K562 (cell line): ENCODE results near the gene ADIPOR1. TPM values are rescaled to one million over a fixed set of nuclear protein-coding genes. Genes with fewer than 3 reads are reported as not detected.

ENCODE experiments used
- CEBPB ChIP-seq: fragments of 450-650 bp; IDR thresholded peaks from 2 replicates; pipeline ENCODE4 v1.6.1; 2016; ENCODE audit warnings: missing genetic modification characterization, missing compliant biosample characterization
- CREM ChIP-seq: IDR thresholded peaks from 2 replicates; pipeline ENCODE4 v1.6.1; 2014; ENCODE audit warnings: antibody characterized with exemption, low read depth
- CTBP1 ChIP-seq: fragments of 450-650 bp; IDR thresholded peaks from 2 replicates; pipeline ENCODE4 v1.6.1; 2016; ENCODE audit warnings: borderline replicate concordance
- CUX1 ChIP-seq: fragments of 200-800 bp; sonication (Bioruptor generic); IDR thresholded peaks from 2 replicates; pipeline ENCODE4 v1.6.1; 2016; ENCODE audit warnings: missing genetic modification characterization, missing compliant biosample characterization
- GTF2E2 ChIP-seq: fragments of 200-800 bp; sonication (Bioruptor generic); IDR thresholded peaks from 2 replicates; pipeline ENCODE4 v1.6.1; 2016; ENCODE audit warnings: missing genetic modification characterization, missing compliant biosample characterization
- L3MBTL2 ChIP-seq: fragments of 450-650 bp; IDR thresholded peaks from 2 replicates; pipeline ENCODE4 v1.6.1; 2016; ENCODE audit warnings: mild to moderate bottlenecking, moderate library complexity
- LEF1 ChIP-seq: fragments of 450-650 bp; IDR thresholded peaks from 2 replicates; pipeline ENCODE4 v1.6.1; 2016; ENCODE audit warnings: mild to moderate bottlenecking
- MAX ChIP-seq: sonication (generic); formaldehyde crosslinking; IDR thresholded peaks from 2 replicates; pipeline ENCODE4 v1.9.0; 2022; ENCODE audit warnings: mild to moderate bottlenecking, missing genetic modification reagents
- MAZ ChIP-seq, 2 experiments: fragments of 450-650 bp in 1 of 2; sonication (generic) in 1 of 2; formaldehyde crosslinking; IDR thresholded peaks in 1 of 2; conservative IDR thresholded peaks in 1 of 2; 2 replicates each; pipeline versions ENCODE4 v1.4.0 to v1.5.0; 2020; ENCODE audit warnings: mild to moderate bottlenecking in 1 of 2, missing genetic modification reagents in 1 of 2
- MTA3 ChIP-seq: fragments of 450-650 bp; formaldehyde crosslinking; IDR thresholded peaks from 2 replicates; pipeline ENCODE4 v1.6.1; 2017; ENCODE audit warnings: mild to moderate bottlenecking, borderline replicate concordance
- SMARCB1 ChIP-seq: IDR thresholded peaks from 2 replicates; pipeline ENCODE4 v1.6.1; 2011; ENCODE audit warnings: improper control_type of control experiment, low read depth; ENCODE audit not compliant: insufficient read length
- TBP ChIP-seq: optimal IDR thresholded peaks from 2 replicates; pipeline ENCODE3; 2011; ENCODE audit warnings: low read depth, low read length, improper control_type of control experiment
- TRIM24 ChIP-seq, 2 experiments: fragments of 450-650 bp; IDR thresholded peaks; 2 replicates each; pipeline ENCODE4 v1.6.1; 2016
- ZNF318 ChIP-seq, 2 experiments: fragments of 450-650 bp; IDR thresholded peaks; 2 replicates each; pipeline ENCODE4 v1.6.1; 2016; ENCODE audit warnings: mild to moderate bottlenecking in 2 of 2, borderline replicate concordance in 1 of 2, low read depth in 1 of 2, moderate library complexity in 1 of 2
- polyA plus RNA-seq, 8 experiments: library from polyadenylated mRNA; depleted of rRNA in 4 of 8; stranded (reverse) in 5 of 8; unstranded in 3 of 8; fragments of >200 nt; fragmentation: Nextera tagmentation in 2 of 8; fragmentation: Illumina TruSeq in 1 of 8; extraction: Ambion mirVana in 2 of 8; extraction: Trizol in 1 of 8; gene quantifications; 2 replicates each; pipeline versions ENCODE4 v1.2.1 to v1.2.3, GENCODE V29; 2011 to 2014; ENCODE audit warnings: inconsistent platforms in 1 of 8, missing spikeins in 1 of 8
- total RNA-seq, 7 experiments: library from RNA; depleted of rRNA in 6 of 7; stranded (reverse); fragments of >200 nt in 6 of 7; fragmentation: Illumina TruSeq in 2 of 7; extraction: Trizol in 2 of 7; gene quantifications; 2 replicates each; pipeline versions ENCODE4 v1.2.1 to v1.2.3, GENCODE V29; 2011 to 2021; ENCODE audit warnings: low replicate concordance in 1 of 7

ADIPOR1 gene
- total and polyA plus RNA-seq, 9 of the 15 experiments (the other 6 are each of a cell fraction or from before 2014, with no cell fraction given) = 29.0 to 217 (median 100) TPM

- TF ChIP-seq CREM (peak; percentile 61; the same call in 1 of the 2 replicates), SMARCB1 (peak; percentile 84), CTBP1 (peak; percentile 88), CUX1 (CRISPR knock-in tag) (peak; percentile 39; the same call in 1 of the 2 replicates), CEBPB (tag) (peak; percentile 91), ZNF318 (IDR thresholded peaks at IDR 0.05; ENCODE audit: borderline replicate concordance in 1 of 2, low read depth in 1 of 2) (peak in 1 of 2 experiments; percentile 78; a peak in 1 of 4 replicates), MAZ (CRISPR knock-in tag; conservative IDR thresholded peaks at IDR 0.05 in 1 of 2, IDR thresholded peaks at IDR 0.05 in 1 of 2) (peak; percentile 26 to 59; a peak in 2 of 4 replicates), GTF2E2 (0 out of 2 replicates have a peak, but pooled peaks have one; percentile 40), TBP (peak; percentile 40), MAX (peak; percentile 95), LEF1 (peak; percentile 78), MTA3 (peak; percentile 57; the same call in 1 of the 2 replicates), TRIM24 (IDR thresholded peaks at IDR 0.05) (peak; percentile 20 to 71; a peak in 3 of 4 replicates), L3MBTL2 (peak; percentile 94)
These were observed 47.5 kb upstream of the ADIPOR1 start (continued) for GRCh38 chr1:203005395-203006142.
